Measurements from ENCODE around the gene SNTA1.
A peak's percentile ranks its signal among the peaks of the same experiment; 100 is the strongest.
"Not testable (repeated sequence)": the region's sequence is repeated elsewhere in the genome, so short reads cannot be mapped to it uniquely, and the experiment has no call there.

The SNTA1 gene

GRCh38 chr20:33443512-33444239 is at the start of gene SNTA1:
Gene SNTA1 (minus strand): TSS chr20:33443763. CDS start chr20:33443620, 143 bp downstream.
- peak; percentile 56 for DNase-seq

- no peak for DNase-seq
Observed at GRCh38 chr20:33490934-33491656, 47.5 kb upstream of the SNTA1 start.

DNA sequence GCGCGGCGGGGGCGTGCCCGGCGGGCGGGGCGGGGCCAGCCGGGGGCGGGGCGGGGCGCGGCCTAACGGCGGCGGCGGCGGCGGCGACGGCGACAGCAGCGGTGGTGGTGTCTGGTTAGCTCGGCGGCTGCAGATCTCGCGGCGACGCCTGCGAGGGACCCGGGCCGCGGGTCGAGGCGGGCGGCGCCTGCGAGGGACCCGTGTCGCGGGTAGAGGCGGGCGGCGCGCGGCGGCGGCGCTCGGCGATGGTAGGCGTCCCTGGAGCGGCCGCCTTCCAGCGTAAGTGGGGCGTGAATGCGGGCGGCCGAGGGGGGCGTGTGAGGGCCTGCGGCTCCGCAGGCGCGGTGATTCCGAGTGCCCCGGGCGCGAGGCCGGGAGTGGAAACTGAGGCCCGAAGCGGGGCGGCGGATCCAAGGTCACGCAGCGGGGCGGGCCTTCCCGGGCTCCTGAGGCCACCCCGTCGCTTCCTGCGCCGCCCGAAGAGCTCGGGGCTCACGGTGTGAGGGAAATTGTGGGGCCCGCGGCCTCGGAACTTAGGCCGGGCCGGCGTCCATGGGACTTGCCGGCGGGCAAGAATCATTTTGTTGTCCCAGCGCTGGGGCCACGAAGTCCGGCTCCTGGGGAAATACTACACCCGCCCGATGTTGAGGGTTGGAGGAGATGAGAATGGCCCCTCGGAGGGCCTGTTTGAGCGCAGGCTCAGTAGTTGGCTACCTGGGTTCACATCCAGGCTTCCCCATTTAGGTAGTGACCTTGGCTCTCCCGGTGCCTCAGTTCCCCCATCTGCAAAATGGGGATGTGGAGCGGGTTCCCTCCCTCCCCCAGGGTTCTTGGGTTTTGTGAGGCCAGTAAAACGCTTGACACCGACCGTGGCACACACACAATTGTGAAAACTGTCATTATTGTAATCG is 46.7 kb upstream of the SNTA1 start, which contains the start of gene CBFA2T2:
CBFA2T2 (plus strand) TSS at position 74 of the 911 bp plus-strand sequence; CDS start at position 246, 172 bp downstream.
- peak; percentile 45 for DNase-seq

DNA sequence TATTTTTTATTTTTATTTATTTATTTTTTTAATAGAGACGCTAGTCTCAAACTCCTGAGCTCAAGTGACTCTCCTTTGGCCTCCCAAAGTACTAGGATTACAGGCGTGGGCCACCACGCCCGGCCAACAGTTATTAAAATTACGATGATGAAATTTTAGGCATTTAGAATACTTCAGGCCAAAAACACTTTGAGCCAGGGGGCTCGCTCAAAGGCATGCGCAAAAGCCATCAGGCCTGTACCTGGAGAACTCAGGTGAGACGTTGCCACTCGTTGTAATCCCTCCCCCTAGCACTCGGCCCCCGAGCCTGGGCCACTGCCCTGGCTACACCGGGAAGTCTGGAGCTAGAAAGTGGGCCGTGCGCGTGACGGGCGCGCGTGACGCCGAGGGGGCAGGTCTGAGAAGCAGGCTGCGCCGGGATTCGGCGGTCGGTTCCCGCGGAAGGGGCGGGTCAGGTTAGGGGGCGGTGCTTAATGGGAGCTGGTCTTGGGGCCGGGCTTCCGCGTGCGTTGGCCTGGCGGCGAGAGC is 46.0 kb upstream of the SNTA1 start:
- peak; percentile 95 for DNase-seq

DNA sequence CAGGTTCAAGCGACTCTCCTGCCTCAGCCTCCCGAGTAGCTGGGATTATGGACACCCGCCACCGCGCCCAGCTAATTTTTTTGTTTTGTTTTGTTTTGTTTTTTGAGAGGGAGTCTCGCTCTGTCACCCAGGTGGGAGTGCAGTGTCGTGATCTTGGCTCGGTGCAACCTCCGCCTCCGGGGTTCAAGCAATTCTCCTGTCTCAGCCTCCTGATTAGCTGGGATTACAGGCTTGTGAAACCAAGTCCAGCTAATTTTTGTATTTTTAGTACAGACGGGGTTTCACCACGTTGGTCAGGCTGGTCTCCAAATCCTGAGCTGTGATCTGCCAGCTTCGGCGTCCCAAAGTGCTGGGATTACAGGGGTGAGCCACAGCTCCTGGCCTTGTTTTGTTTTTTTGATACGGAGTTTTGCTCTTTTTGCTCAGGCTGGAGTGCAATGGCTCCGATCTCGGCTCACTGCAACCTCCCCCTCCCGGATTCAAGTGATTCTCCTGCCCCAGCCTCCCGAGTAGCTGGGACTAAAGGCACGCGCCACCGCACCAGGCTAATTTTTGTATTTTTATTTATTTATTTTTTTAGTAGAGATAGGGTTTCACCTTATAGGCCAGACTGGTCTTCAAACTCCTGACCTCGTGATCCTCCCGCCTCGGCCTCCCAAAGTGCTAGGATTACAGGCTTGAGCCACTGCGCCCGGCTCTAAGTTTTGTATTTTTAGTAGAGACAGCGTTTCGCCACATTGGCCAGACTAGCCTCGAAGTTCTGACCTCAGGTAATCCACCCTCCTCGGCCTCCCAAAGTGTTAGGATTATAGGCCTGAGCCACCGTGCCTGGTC is 45.3 kb upstream of the SNTA1 start:
- DNase-seq, result not testable (repeated sequence)

- no peak for DNase-seq
Observed at GRCh38 chr20:33488201-33488600, 44.6 kb upstream of the SNTA1 start.

- DNase-seq, result not testable (repeated sequence)
Observed at GRCh38 chr20:33483186-33483585, 39.6 kb upstream of the SNTA1 start.

DNA sequence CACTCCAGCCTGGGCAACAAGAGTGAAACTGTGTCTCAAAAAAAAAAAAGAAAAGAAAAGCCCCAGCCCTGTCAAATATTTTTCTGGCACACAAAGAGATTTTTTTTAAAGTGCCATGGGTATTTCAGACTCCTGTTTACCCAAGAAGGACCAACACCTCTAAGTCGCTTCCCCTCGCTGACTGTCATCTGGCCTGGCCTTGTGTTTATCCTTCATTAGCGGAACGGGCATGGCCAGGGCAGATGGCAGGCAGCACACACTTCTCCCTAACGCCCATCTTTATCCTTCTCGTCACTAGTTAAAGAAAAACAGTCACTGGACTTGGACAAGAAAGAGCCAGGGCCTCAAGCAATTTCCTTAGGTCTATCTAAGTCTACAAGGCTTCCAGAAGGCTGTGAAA is 39.0 kb upstream of the SNTA1 start:
- DNase-seq, result no peak

DNA sequence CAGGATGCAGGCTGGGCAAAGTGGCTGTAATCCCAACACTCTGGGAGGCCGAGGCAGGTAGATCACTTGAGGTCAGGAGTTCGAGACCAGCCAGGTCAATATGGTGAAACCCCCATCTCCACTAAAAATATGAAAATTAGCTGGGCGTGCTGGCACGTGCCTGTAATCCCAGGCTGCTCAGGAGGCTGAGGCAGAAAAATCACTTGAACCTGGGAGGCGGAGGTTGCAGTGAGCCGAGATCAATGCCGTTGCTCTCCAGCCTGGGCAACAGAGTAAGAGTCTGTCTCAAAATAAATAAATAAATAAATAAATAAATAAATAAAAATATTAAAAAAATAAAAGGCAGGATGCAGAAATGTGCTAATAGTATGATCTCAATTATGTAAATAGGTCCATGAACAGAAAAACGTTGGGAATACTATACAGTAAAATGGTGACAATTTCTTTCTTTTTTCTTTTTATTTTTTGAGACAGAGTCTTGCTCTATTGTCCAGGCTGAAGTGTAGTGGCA is 37.9 kb upstream of the SNTA1 start:
- DNase-seq, result no peak

DNA sequence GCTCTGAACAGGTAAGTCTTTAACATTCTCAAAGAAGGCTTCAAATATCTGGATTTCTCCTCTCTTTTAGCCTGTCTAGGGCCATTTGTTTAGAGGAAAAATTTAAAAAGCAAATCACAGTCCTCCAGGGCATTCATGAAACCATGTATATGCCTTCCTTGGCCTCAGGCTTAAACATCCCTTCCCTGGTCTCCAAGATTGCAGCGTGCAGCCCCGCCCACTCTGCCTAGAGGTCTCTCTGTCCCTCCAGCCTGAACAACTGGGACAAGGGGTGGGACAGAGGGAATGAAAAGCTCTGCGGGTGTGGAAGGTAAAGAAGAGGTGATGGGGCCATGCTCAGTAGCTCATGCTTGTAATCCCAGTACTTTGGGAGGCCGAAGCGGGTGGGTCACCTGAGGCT is 36.5 kb upstream of the SNTA1 start:
- DNase-seq, result no peak

DNA sequence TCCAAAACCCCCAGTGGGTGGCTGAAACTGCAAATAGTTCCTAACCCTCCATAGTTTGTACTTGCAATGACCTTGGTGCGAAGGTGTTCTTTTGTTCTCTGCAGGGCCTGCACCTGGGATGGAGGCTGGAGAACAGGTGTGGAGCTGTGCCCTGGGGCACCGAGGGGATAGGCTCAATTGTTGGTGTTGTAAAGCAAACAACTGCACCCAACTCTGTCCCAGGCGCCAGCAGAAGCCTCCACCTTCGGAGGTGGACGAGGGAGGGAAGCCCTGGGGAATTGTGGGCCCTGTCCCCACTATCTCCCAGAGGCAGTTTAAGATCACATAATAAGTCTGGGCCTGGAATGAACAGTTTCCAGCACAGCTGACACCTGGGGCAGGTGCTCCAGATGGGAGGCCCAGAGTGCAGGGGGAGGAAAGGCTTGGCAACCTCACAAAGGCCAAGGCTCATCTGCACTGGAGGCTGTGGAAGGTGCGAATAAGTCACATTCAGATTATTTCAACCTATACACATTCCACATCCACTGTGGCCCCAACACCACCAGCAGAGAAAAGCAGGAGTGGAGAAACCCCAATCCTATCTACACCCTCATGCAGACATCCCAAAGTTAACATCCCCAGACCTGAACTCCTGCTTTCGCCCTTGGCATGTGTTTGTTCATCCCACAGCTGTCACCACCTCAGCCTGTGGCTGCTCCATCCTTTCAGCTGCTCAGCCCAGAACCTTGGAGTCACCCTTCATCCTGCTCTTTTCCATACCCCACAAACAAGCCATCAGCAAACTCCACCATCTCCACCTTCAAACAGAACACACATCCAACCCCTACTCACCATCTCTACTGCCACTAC is 34.0 kb upstream of the SNTA1 start:
- peak; percentile 62 for DNase-seq

DNA sequence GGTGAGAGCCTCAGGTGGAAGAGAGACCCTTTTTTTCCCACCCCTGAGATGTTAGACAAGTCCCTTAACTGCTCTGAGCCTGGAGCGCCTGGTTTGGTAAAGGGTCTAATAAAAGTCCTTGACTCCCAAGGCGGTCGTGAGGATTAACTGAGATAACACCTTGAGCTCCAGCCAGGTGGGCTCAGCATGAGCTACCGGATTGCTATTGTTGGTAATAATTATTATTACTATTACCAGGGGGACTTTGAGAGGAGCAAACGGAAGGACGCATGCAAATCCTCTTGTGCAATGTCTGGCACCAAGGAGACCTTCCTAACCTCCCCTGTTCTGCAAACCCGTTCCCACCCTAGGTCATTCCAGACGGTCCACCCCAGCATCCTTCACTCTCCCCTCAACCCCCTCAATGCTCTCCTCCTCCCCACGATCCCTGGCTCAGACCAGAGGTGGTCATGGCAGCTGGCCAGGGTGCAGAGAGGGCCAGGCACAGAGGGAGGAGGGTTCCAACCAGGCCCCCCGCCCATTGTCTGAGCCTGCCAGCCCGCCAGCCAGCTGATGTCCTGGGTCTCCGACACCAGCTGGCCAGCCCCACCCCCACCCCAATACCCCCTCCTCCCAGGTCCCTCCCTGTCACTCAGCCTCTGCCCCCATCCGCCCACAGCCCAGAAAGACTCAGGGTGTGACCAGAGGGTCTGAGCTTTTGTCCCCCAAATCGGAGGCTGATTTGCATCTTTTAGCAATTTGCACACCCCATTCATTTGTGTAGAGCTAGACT is 32.0 kb upstream of the SNTA1 start:
- no peak for DNase-seq

GRCh38 chr20:33474963-33475362 is 31.4 kb upstream of the SNTA1 start:
- DNase-seq, result peak; percentile 14

GRCh38 chr20:33474097-33474873 is 30.7 kb upstream of the SNTA1 start:
- no peak for DNase-seq

DNA sequence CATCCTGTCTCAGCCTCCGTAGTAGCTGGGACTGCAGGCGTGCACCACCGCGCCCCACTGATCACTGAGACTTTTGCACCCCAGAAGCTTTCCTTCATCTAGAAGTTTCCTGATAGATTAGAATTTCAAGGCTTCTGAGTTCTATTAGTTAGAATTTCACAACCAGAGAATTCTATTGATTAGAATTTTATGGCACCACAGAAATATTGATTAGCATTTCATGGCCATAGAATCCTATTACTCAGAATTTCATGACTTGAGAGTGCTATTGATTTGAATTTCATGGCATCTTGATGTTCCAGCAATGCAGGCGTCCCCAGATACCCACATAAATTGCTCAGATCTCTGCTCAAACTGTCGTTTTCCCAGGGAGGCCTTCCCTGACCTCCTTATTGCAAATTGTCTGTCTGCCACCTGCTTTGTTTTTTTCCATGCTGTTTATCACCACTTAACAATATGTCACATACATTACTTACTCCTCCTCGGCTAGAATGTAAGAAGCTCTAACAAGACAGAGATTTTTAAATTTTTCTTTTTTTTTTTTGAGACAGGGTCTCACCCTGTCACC is 29.4 kb upstream of the SNTA1 start:
- no peak for DNase-seq

GRCh38 chr20:33470866-33471265 is 27.3 kb upstream of the SNTA1 start:
- no peak for DNase-seq

DNA sequence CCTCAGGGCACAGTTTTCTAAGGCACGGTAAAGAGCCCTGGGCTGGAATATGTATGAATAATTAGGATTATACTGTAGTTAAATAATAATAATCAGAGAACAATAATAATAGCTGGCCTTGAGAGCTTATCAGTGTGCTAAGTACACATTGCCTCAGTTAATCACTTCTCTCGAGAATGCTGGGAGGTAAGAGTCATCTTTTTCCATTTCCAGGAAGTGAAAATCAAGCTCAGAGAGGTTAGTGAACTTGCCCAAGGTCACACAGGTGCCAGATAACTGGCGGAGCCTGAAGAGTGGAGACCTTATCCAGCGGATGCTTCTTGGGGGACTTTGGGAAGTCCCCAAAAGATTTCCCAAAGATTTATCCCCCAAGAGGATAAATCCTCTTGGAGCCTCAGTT is 26.9 kb upstream of the SNTA1 start:
- no peak for DNase-seq

GRCh38 chr20:33466303-33466646 is 22.7 kb upstream of the SNTA1 start:
- no peak for DNase-seq

All from DMS79 (cell line).